ENCODE results near the gene ATP6V1A. TPM values are rescaled to one million over a fixed set of nuclear protein-coding genes. Genes with fewer than 3 reads are reported as not detected.

Gene ATP6V1A
- total RNA-seq, 1 donor from 2014 or later = 94.5 TPM

GRCh38 chr3:113771993-113772392, 25.2 kb downstream of the ATP6V1A start:
- Mint-ChIP-seq H3K9me3 (ENCODE audit: unreplicated experiment) (peaks cover 1% of the 10 kb centered on the region), H3K4me1 (ENCODE audit: low read depth, unreplicated experiment) (peaks cover 4% of the 10 kb centered on the region), H3K4me3 (ENCODE audit: unreplicated experiment) (no peak overlapping the region), H3K36me3 (ENCODE audit: unreplicated experiment) (no peaks in the 10 kb centered on the region), H3K27me3 (ENCODE audit: unreplicated experiment) (no peaks in the 10 kb centered on the region), H3K27ac (ENCODE audit: unreplicated experiment) (no peak overlapping the region)
- no peak for TF ChIP-seq CTCF (IDR thresholded peaks at IDR 0.05; ENCODE audit: partially characterized antibody, unreplicated experiment)
- DNase-seq = no peak

GRCh38 chr3:113773381-113773780, 26.5 kb downstream of the ATP6V1A start:
- H3K4me3 Mint-ChIP-seq (ENCODE audit: unreplicated experiment) = no peak overlapping the region
- no peak overlapping the region for H3K27ac Mint-ChIP-seq (ENCODE audit: unreplicated experiment)
- H3K9me3 Mint-ChIP-seq (ENCODE audit: unreplicated experiment) = peaks cover 1% of the 10 kb centered on the region
- no peaks in the 10 kb centered on the region for H3K36me3 Mint-ChIP-seq (ENCODE audit: unreplicated experiment)
- TF ChIP-seq CTCF (IDR thresholded peaks at IDR 0.05; ENCODE audit: partially characterized antibody, unreplicated experiment) = no peak
- H3K4me1 Mint-ChIP-seq (ENCODE audit: low read depth, unreplicated experiment) = peaks cover 4% of the 10 kb centered on the region
- peaks cover 1% of the 10 kb centered on the region for H3K27me3 Mint-ChIP-seq (ENCODE audit: unreplicated experiment)
- DNase-seq = no peak

DNA sequence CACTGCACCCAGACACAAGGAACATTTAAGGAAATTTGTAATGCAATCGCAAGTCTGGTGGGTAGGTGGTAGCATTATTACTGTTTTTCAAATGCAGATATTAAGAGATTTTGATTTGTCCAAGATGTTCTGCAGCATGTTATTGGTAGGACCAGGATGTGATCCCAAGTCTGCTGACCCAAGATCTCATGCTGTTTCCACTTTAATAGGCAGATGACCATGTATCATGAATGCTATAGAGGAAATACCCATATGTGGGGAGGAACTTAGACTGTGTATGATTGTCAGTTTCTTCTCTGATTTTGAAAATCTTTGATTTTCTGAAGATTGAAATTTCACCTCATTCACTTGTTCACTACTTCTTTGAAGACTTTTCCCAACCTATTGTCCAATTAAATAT, 28.7 kb downstream of the ATP6V1A start:
- no peak for DNase-seq
- Mint-ChIP-seq H3K9me3 (ENCODE audit: unreplicated experiment) (peaks cover 1% of the 10 kb centered on the region), H3K4me3 (ENCODE audit: unreplicated experiment) (no peak overlapping the region), H3K4me1 (ENCODE audit: low read depth, unreplicated experiment) (peaks cover 4% of the 10 kb centered on the region), H3K27ac (ENCODE audit: unreplicated experiment) (no peak overlapping the region), H3K27me3 (ENCODE audit: unreplicated experiment) (peaks cover 1% of the 10 kb centered on the region), H3K36me3 (ENCODE audit: unreplicated experiment) (no peaks in the 10 kb centered on the region)
- TF ChIP-seq CTCF (IDR thresholded peaks at IDR 0.05; ENCODE audit: partially characterized antibody, unreplicated experiment) = no peak

DNA sequence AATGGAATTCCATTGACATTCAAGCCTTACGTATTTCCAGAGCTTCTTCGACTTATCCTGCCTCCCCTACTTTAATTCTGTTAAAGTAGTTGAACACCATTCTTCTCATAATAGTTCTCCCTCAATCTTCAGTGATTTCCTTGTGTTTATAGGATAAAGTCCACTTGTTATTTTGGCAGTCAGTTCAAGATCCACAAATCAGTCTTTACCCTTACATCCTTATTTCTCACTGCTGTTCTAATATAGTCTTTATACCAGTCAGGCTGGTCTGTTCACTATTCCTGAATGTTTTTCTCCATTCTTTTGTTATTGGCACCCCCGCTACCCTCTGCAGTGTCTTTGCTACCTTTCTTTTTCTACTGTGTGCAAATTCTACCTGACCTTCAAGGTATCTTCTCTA, 29.7 kb downstream of the ATP6V1A start:
- H3K36me3 Mint-ChIP-seq (ENCODE audit: unreplicated experiment) = no peaks in the 10 kb centered on the region
- H3K4me3 Mint-ChIP-seq (ENCODE audit: unreplicated experiment) = no peak overlapping the region
- DNase-seq = no peak
- peaks cover 1% of the 10 kb centered on the region for H3K27me3 Mint-ChIP-seq (ENCODE audit: unreplicated experiment)
- peaks cover 4% of the 10 kb centered on the region for H3K4me1 Mint-ChIP-seq (ENCODE audit: low read depth, unreplicated experiment)
- no peak for TF ChIP-seq CTCF (IDR thresholded peaks at IDR 0.05; ENCODE audit: partially characterized antibody, unreplicated experiment)
- H3K27ac Mint-ChIP-seq (ENCODE audit: unreplicated experiment) = no peak overlapping the region
- H3K9me3 Mint-ChIP-seq (ENCODE audit: unreplicated experiment) = peaks cover 1% of the 10 kb centered on the region

GRCh38 chr3:113783463-113783862, 36.6 kb downstream of the ATP6V1A start:
- DNase-seq = no peak
- Mint-ChIP-seq H3K27me3 (ENCODE audit: unreplicated experiment) (no peaks in the 10 kb centered on the region), H3K36me3 (ENCODE audit: unreplicated experiment) (no peaks in the 10 kb centered on the region), H3K27ac (ENCODE audit: unreplicated experiment) (no peak overlapping the region), H3K4me3 (ENCODE audit: unreplicated experiment) (no peak overlapping the region), H3K9me3 (ENCODE audit: unreplicated experiment) (no peaks in the 10 kb centered on the region), H3K4me1 (ENCODE audit: low read depth, unreplicated experiment) (no peaks in the 10 kb centered on the region)
- no peak for TF ChIP-seq CTCF (IDR thresholded peaks at IDR 0.05; ENCODE audit: partially characterized antibody, unreplicated experiment)
